NB4 (cell line): ENCODE measurements around the gene DNAL1.

Experiments used
- POLR2A ChIP-seq: IDR thresholded peaks from 2 replicates; pipeline ENCODE4 v1.6.1; 2011; ENCODE audit warnings: mild to moderate bottlenecking; ENCODE audit not compliant: insufficient read length; ENCODE audit errors: extremely low read depth
- TF ChIP-seq, protein P1 (sequence below): IDR thresholded peaks from one replicate; pipeline ENCODE4 v1.5.1; 2012; ENCODE audit warnings: low read depth, low read length

GRCh38 chr14:73749706-73750530, 105.1 kb downstream of the DNAL1 start:
- TF ChIP-seq, protein P1, sequence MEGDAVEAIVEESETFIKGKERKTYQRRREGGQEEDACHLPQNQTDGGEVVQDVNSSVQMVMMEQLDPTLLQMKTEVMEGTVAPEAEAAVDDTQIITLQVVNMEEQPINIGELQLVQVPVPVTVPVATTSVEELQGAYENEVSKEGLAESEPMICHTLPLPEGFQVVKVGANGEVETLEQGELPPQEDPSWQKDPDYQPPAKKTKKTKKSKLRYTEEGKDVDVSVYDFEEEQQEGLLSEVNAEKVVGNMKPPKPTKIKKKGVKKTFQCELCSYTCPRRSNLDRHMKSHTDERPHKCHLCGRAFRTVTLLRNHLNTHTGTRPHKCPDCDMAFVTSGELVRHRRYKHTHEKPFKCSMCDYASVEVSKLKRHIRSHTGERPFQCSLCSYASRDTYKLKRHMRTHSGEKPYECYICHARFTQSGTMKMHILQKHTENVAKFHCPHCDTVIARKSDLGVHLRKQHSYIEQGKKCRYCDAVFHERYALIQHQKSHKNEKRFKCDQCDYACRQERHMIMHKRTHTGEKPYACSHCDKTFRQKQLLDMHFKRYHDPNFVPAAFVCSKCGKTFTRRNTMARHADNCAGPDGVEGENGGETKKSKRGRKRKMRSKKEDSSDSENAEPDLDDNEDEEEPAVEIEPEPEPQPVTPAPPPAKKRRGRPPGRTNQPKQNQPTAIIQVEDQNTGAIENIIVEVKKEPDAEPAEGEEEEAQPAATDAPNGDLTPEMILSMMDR, result no peak
- no peak for TF ChIP-seq POLR2A
